SJSA1 (cell line): ENCODE data around the gene MAP3K21. TPM values are rescaled to one million over a fixed set of nuclear protein-coding genes. Genes with fewer than 3 reads are reported as not detected.

Experiments
- DNase-seq, 2 experiments: peaks; one replicate each; pipeline ENCODE4 v3.0.0-alpha.2; 2015 to 2020; ENCODE audit warnings: low spot score in 2 of 2, low read depth in 1 of 2
- H3K27ac ChIP-seq: fragments of 250-450 bp; sonication (Bioruptor Pico); 2 replicates; pipeline ENCODE4 v1.5.1; 2020; ENCODE audit warnings: mild to moderate bottlenecking, moderate library complexity
- H3K27me3 ChIP-seq: fragments of 250-450 bp; sonication (Bioruptor Pico); replicated peaks from 2 replicates; pipeline ENCODE4 v1.5.1; 2020; ENCODE audit warnings: mild to moderate bottlenecking, moderate library complexity
- H3K36me3 ChIP-seq: fragments of 250-450 bp; sonication (Bioruptor Pico); 2 replicates; pipeline ENCODE4 v1.5.1; 2020; ENCODE audit warnings: mild to moderate bottlenecking
- H3K4me1 ChIP-seq: fragments of 250-450 bp; sonication (Bioruptor Pico); replicated peaks from 2 replicates; pipeline ENCODE4 v1.6.1; 2021; ENCODE audit warnings: mild to moderate bottlenecking
- H3K4me3 ChIP-seq: fragments of 250-450 bp; sonication (Bioruptor Pico); 2 replicates; pipeline ENCODE4 v1.5.1; 2020; ENCODE audit warnings: mild to moderate bottlenecking
- H3K9me3 ChIP-seq: fragments of 250-450 bp; sonication (Bioruptor Pico); replicated peaks from 2 replicates; pipeline ENCODE4 v1.5.1; 2020; ENCODE audit warnings: mild to moderate bottlenecking
- total RNA-seq: library from RNA; depleted of rRNA; stranded (reverse); fragments of >200 nt; shearing (Covaris generic); gene quantifications from 2 replicates; pipeline ENCODE4 v1.2.3, GENCODE V29; 2014

MAP3K21 gene
- total RNA-seq, 1 experiment from 2014 or later: 0.13 TPM

- Histone ChIP-seq H3K4me1 (peaks cover 7% of the 10 kb centered on the region; the same call in 1 of the 2 replicates), H3K4me3 (no peak overlapping the region), H3K9me3 (no peaks in the 10 kb centered on the region), H3K27ac (no peak overlapping the region), H3K27me3 (no peaks in the 10 kb centered on the region), H3K36me3 (no peaks in the 10 kb centered on the region)
- DNase-seq: peak in 1 of 2 experiments; percentile 30
These were observed 22.9 kb upstream of the MAP3K21 start for GRCh38 chr1:233304489-233305102.

- Histone ChIP-seq H3K27me3 (peaks cover 30% of the 10 kb centered on the region), H3K27ac (no peak overlapping the region), H3K4me1 (no peaks in the 10 kb centered on the region), H3K9me3 (no peaks in the 10 kb centered on the region), H3K4me3 (no peak overlapping the region), H3K36me3 (no peaks in the 10 kb centered on the region)
- no peak for DNase-seq
These were observed 13.9 kb upstream of the MAP3K21 start for GRCh38 chr1:233313434-233314155.

GRCh38 chr1:233315718-233316301, 11.7 kb upstream of the MAP3K21 start:
- Histone ChIP-seq H3K36me3 (no peaks in the 10 kb centered on the region), H3K9me3 (no peaks in the 10 kb centered on the region), H3K27ac (no peak overlapping the region), H3K27me3 (peaks cover 44% of the 10 kb centered on the region), H3K4me1 (no peaks in the 10 kb centered on the region), H3K4me3 (no peak overlapping the region)
- DNase-seq: no peak

GRCh38 chr1:233316473-233316872, 11.1 kb upstream of the MAP3K21 start:
- H3K4me1 ChIP-seq: no peaks in the 10 kb centered on the region
- DNase-seq: no peak
- no peak overlapping the region for H3K27ac ChIP-seq
- H3K9me3 ChIP-seq: no peaks in the 10 kb centered on the region
- peaks cover 39% of the 10 kb centered on the region for H3K27me3 ChIP-seq
- H3K4me3 ChIP-seq: no peak overlapping the region
- no peaks in the 10 kb centered on the region for H3K36me3 ChIP-seq

DNA sequence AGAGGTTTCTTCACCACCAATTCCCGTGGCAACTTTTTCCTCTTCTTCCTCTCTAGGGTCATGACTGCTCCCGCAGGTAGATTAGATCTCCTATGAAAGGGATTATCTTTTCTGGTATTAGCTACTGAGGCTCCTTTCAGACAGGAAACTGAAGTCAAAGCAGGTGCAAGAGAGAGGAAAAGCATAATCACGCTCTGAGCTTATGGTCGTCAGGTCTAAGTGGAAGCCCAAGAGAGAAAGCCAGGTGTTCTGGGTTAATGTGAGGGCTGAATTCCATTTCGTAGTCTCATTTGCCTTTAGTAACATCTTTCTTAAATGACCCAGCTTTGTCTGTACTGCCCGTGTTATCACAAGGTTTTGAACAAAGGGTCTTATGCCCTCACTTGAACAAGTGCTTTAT, 8.3 kb upstream of the MAP3K21 start:
- Histone ChIP-seq H3K36me3 (no peaks in the 10 kb centered on the region), H3K4me3 (no peak overlapping the region), H3K4me1 (no peaks in the 10 kb centered on the region), H3K27me3 (peaks cover 50% of the 10 kb centered on the region), H3K9me3 (no peaks in the 10 kb centered on the region), H3K27ac (no peak overlapping the region)
- DNase-seq: no peak

- no peaks in the 10 kb centered on the region for H3K9me3 ChIP-seq
- H3K4me1 ChIP-seq: no peaks in the 10 kb centered on the region
- DNase-seq: no peak
- H3K36me3 ChIP-seq: no peaks in the 10 kb centered on the region
- H3K27me3 ChIP-seq: peaks cover 43% of the 10 kb centered on the region
- H3K27ac ChIP-seq: no peak overlapping the region
- no peak overlapping the region for H3K4me3 ChIP-seq
These were observed 7.5 kb upstream of the MAP3K21 start for GRCh38 chr1:233320023-233320422.

- Histone ChIP-seq H3K27me3 (peaks cover 58% of the 10 kb centered on the region), H3K9me3 (peaks cover 5% of the 10 kb centered on the region), H3K27ac (no peak overlapping the region), H3K4me3 (no peak overlapping the region), H3K36me3 (0 out of 2 replicates have a peak, but pooled peaks cover 5% of the 10 kb centered on the region), H3K4me1 (peaks cover 11% of the 10 kb centered on the region)
- DNase-seq: no peak
These were observed 3.8 kb upstream of the MAP3K21 start for GRCh38 chr1:233323718-233324117.

- H3K4me1 ChIP-seq: peaks cover 11% of the 10 kb centered on the region
- no peak overlapping the region for H3K27ac ChIP-seq
- H3K27me3 ChIP-seq: peaks cover 55% of the 10 kb centered on the region
- H3K4me3 ChIP-seq: no peak overlapping the region
- peaks cover 5% of the 10 kb centered on the region for H3K9me3 ChIP-seq
- DNase-seq: no peak
- H3K36me3 ChIP-seq: 0 out of 2 replicates have a peak, but pooled peaks cover 5% of the 10 kb centered on the region
These were observed 1.2 kb upstream of the MAP3K21 start for GRCh38 chr1:233326319-233326718.

GRCh38 chr1:233326811-233327650, 493 bp upstream of the MAP3K21 start:
- H3K4me1 ChIP-seq: peaks cover 11% of the 10 kb centered on the region
- H3K27ac ChIP-seq: no peak overlapping the region
- H3K27me3 ChIP-seq: peaks cover 53% of the 10 kb centered on the region
- no peak overlapping the region for H3K4me3 ChIP-seq
- H3K9me3 ChIP-seq: peaks cover 5% of the 10 kb centered on the region
- H3K36me3 ChIP-seq: 0 out of 2 replicates have a peak, but pooled peaks cover 5% of the 10 kb centered on the region
- peak in 1 of 2 experiments; percentile 51 for DNase-seq

DNA sequence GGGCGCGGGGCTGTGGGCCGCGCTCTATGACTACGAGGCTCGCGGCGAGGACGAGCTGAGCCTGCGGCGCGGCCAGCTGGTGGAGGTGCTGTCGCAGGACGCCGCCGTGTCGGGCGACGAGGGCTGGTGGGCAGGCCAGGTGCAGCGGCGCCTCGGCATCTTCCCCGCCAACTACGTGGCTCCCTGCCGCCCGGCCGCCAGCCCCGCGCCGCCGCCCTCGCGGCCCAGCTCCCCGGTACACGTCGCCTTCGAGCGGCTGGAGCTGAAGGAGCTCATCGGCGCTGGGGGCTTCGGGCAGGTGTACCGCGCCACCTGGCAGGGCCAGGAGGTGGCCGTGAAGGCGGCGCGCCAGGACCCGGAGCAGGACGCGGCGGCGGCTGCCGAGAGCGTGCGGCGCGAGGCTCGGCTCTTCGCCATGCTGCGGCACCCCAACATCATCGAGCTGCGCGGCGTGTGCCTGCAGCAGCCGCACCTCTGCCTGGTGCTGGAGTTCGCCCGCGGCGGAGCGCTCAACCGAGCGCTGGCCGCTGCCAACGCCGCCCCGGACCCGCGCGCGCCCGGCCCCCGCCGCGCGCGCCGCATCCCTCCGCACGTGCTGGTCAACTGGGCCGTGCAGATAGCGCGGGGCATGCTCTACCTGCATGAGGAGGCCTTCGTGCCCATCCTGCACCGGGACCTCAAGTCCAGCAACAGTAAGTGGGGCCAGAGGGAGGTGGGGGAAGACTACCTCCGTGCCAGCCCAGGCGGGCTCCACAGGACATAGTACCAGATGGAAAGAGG, 808 bp downstream of the MAP3K21 start:
- no peak for DNase-seq
- Histone ChIP-seq H3K27ac (no peak overlapping the region), H3K36me3 (0 out of 2 replicates have a peak, but pooled peaks cover 5% of the 10 kb centered on the region), H3K27me3 (peaks cover 45% of the 10 kb centered on the region), H3K4me3 (peak overlapping the region; percentile 44), H3K9me3 (peaks cover 5% of the 10 kb centered on the region), H3K4me1 (peaks cover 11% of the 10 kb centered on the region)

- Histone ChIP-seq H3K27ac (no peak overlapping the region), H3K4me3 (no peak overlapping the region), H3K27me3 (peaks cover 26% of the 10 kb centered on the region), H3K9me3 (peaks cover 5% of the 10 kb centered on the region), H3K4me1 (peaks cover 11% of the 10 kb centered on the region), H3K36me3 (0 out of 2 replicates have a peak, but pooled peaks cover 5% of the 10 kb centered on the region)
- no peak for DNase-seq
These were observed 4.4 kb downstream of the MAP3K21 start for GRCh38 chr1:233331676-233332519.

DNA sequence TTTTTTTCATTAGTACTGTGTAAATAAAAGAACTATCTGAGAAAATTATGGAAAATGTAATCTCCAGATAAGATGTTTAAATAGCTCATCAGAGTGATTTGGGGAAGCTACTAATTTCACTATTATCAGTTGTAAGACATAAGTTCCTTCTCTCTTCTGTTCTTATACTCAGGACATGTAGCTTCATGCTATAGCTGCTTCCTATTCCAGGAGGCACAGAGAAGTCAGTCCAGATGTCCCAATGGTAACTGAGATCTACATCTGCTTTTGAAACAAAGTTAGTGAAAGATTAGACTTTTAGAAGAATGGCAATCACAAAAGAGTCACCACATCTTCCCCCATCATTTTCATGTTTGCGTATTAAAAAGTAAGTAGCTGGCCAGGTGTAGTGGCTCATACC, 5.6 kb downstream of the MAP3K21 start:
- Histone ChIP-seq H3K9me3 (peaks cover 3% of the 10 kb centered on the region), H3K27me3 (peaks cover 22% of the 10 kb centered on the region), H3K27ac (no peak overlapping the region), H3K4me1 (peaks cover 6% of the 10 kb centered on the region), H3K4me3 (no peak overlapping the region), H3K36me3 (0 out of 2 replicates have a peak, but pooled peaks cover under 1% of the 10 kb centered on the region)
- DNase-seq: no peak
